Measurements from ENCODE around the gene SUZ12.
"Not testable (repeated sequence)": the region's sequence is repeated elsewhere in the genome, so short reads cannot be mapped to it uniquely, and the experiment has no call there.

Gene SUZ12

DNA sequence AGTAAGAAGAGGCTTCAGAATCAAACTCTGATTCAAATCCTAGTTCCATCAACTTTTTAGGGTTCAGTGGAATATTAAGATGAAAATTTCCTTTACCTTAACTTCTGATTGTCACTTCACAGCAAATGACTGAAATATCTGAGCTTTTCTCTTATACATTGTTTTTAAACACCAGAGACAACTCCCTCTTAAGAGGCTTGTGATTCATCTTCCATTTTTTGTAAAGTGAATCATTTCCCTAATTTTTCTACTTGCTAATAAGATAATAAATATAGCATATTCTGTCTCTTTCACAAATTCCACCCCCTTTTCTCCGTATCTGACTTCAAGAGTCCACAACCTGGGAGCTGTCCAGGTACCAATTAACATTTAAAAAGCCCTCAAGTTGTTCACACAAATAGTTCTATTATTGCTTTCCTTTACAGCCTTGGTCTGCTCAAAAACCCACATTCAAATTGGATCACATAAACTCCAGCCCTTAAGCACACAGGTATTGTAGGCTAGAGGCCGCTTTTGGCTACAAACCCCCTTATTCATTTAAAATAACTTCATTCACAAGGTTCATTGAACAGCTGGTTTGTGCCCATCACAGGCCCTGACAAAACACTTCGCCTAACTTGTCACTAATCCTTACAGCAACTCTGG is 21.2 kb upstream of the SUZ12 start:
- in situ Hi-C loops (cut with MboI; ENCODE audit: low sequenced_read_pairs, unreplicated experiment): no loop called here
- DNase-seq (ENCODE audit: low spot score): no peak
- TF ChIP-seq, protein P1, sequence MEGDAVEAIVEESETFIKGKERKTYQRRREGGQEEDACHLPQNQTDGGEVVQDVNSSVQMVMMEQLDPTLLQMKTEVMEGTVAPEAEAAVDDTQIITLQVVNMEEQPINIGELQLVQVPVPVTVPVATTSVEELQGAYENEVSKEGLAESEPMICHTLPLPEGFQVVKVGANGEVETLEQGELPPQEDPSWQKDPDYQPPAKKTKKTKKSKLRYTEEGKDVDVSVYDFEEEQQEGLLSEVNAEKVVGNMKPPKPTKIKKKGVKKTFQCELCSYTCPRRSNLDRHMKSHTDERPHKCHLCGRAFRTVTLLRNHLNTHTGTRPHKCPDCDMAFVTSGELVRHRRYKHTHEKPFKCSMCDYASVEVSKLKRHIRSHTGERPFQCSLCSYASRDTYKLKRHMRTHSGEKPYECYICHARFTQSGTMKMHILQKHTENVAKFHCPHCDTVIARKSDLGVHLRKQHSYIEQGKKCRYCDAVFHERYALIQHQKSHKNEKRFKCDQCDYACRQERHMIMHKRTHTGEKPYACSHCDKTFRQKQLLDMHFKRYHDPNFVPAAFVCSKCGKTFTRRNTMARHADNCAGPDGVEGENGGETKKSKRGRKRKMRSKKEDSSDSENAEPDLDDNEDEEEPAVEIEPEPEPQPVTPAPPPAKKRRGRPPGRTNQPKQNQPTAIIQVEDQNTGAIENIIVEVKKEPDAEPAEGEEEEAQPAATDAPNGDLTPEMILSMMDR (IDR thresholded peaks at IDR 0.05; ENCODE audit: borderline replicate concordance, control extremely low read depth, extremely low read depth, insufficient read depth, missing control alignments): no peak

DNA sequence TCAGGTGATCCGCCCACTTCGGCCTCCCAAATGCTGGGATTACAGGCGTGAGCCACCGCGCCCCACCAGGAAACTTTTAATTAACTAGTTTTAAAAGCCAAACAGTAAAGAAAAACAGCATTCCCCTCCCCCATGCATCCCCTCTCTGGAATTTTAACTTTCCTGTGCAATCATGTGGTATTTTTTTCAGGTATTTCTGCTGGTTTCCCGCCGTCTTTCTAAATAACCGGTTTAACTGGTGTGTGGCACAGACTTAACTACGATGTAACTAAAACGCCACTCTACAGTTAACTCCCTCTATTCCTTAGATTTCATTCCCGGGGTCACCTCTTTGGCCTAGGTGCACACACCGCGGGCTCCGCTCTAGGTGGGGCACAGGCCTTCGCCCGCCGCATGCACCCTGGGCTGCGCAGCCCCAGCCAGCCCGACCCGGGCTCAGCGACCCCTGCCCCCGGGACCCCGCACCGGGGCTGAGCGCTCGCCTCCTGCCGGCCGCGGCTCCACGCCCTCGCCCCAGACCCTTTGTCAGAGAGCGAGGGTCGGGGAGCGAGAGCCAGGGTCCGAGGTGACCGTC is 20.2 kb upstream of the SUZ12 start:
- in situ Hi-C loops (cut with MboI; ENCODE audit: low sequenced_read_pairs, unreplicated experiment): no loop called here
- no peak for DNase-seq (ENCODE audit: low spot score)
- TF ChIP-seq, protein P1 (IDR thresholded peaks at IDR 0.05; ENCODE audit: borderline replicate concordance, control extremely low read depth, extremely low read depth, insufficient read depth, missing control alignments): no peak

DNA sequence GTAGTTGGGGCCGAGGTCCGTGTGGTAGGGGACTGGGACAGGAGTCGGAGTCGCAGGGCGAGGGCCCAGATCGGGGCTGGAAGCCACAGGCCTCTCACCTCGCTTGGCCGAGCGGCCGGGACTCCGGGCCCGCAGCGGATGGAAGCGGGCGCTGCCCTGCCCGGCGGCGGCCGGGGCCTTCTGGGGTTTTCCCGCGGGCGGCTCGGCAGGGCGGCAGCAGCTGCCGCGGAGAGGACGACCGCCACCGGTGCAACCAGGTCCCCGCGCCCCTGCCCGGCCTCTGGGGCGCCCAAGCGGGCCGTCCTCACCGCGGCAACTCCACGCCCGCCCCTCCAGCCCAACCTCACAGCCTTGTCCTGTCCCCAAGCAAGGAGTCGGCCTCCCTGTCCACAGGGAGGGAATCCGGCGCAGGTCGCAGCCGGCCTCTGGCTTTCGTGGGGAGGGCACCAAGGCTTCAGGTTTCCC is 19.7 kb upstream of the SUZ12 start:
- DNase-seq (ENCODE audit: low spot score): peak; percentile 35
- TF ChIP-seq, protein P1 (IDR thresholded peaks at IDR 0.05; ENCODE audit: borderline replicate concordance, control extremely low read depth, extremely low read depth, insufficient read depth, missing control alignments): no peak
- in situ Hi-C loops (cut with MboI; ENCODE audit: low sequenced_read_pairs, unreplicated experiment): no loop called here

DNA sequence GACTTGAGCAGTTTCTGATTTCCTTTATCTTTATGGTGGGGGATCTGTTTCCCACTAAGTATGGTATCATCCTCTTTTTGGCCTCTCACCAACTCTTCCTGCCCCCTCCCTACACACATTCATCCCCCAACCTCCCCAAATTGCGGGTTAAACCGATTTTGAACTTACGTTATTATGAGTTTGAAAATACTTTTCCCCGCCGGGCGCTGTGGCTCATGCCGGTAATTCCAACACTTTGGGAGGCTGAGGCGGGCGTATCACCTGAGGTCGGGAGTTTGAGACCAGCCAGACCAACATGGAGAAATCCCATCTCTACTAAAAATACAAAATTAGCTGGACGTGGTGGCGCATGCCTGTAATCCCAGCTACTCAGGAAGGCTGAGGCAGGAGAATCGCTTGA is 19.1 kb upstream of the SUZ12 start:
- DNase-seq (ENCODE audit: low spot score); in situ Hi-C loops (cut with MboI; ENCODE audit: low sequenced_read_pairs, unreplicated experiment): not testable (repeated sequence)

DNA sequence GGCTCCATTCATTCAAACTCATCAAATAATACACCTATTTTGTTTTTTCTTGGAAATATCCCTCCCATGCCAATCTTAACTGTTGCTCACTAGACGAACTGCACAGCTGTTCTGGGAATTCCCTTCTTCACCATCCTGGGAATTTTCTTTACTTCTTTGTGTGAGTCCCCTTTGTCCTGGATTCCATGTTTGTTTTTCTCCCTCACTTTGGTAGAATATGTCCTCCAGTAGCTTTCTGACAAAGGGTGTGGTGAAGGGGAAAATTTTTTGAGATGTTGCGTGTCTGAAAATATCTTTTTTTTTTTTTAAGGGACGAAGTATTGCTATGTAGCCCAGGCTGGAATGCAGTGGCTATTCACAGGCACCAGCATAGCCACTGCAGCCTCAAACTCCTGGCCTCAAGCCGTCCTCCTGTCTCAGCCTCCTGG is 18.1 kb upstream of the SUZ12 start:
- TF ChIP-seq, protein P1 (IDR thresholded peaks at IDR 0.05; ENCODE audit: borderline replicate concordance, control extremely low read depth, extremely low read depth, insufficient read depth, missing control alignments): no peak
- DNase-seq (ENCODE audit: low spot score): no peak
- in situ Hi-C loops (cut with MboI; ENCODE audit: low sequenced_read_pairs, unreplicated experiment): no loop called here

DNA sequence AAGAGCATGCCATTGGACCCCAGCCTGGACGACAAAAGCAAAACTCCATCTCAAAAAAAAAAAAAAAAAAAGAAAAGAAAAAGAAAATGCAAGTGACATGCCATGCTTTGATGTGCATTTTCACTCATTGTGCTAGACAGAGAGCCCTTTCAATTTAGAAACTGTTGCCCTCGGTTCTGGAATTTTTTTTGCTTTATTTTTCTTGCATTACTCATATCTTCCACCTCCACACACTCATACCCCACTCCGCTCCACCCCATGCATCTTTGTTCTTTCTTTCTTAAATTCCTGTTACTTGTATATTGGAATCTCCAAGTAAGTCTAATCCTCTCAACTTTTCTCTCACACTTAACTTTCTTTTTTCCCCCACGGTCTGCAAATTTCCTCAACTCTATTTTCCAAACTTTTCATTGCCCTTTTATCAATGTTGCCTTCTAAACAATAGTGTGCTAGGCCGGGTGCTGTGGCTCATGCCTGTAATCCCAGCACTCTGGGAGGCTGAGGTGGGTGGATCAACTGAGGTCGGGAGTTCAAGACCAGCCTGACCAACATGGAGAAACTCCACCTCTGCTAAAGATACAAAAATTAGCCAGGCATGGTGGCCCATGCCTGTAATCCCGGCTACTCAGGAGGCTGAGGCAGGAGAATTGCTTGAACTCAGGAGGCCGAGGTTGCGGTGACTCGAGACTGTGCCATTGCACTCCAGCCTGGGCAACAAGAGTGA is 16.8 kb upstream of the SUZ12 start:
- TF ChIP-seq, protein P1 (IDR thresholded peaks at IDR 0.05; ENCODE audit: borderline replicate concordance, control extremely low read depth, extremely low read depth, insufficient read depth, missing control alignments): no peak
- in situ Hi-C loops (cut with MboI; ENCODE audit: low sequenced_read_pairs, unreplicated experiment): no loop called here
- no peak for DNase-seq (ENCODE audit: low spot score)

All from GM13976 (cell line).